K562 treated with DMSO at 1 percent for 4 hours (cell line): ENCODE results near the gene ANKH. TPM values are rescaled to one million over a fixed set of nuclear protein-coding genes. Genes with fewer than 3 reads are reported as not detected.

Experiments used
- total RNA-seq: library from RNA; unstranded; fragments of 300-600 nt; gene quantifications from 2 replicates; pipeline ENCODE4 v1.2.3, GENCODE V29; 2022; ENCODE audit not compliant: insufficient read depth

Gene ANKH
- 3.9 and 5.7 TPM in 2 replicates for total RNA-seq

DNA sequence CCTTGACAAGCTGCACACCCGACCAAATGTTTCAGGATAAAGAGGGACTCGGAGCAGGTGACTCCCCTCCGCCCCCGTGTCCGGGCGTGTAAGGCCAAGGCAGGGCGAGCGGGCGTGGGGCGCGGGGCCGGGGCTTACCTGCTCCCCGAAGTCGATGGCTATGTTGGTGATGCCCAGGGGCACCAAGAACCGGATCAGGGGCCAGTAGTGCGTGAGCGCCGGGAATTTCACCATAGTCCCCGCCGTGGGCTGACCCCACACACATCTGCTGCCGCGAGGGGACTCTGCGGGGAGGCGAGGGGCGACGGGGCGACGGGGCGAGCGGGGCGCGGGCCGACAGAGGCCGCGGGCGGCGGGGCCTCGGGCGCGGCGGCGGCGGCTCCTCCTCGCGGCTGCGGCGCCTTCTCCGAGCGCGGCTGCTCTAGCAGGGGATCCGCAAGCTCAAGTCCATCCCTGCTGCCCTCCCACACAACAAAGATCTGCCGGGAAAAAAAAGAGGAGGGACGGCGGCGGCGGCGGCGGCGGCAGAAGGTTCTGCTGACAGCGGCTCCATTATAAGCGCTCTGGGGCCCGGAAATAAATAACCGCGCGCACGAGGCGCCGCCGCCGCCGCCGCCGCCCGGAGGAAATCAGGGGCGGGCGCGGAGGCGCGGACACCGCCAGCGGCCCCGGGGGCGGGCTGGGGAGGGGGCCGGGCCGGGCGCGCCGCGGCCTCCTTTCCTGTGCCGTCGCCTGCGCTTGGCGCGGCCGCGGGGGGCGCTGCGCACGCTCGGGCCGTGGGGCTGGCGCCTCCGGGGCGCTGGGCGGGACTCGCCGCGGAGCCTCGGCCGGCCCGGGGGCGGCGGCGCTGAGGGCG, at the start of gene ANKH:
ANKH (minus strand) TSS at position 565 of the 856 bp plus-strand sequence; CDS start at position 234, 331 bp downstream.

GRCh38 chr5:14664270-14665100, 207.1 kb downstream of the ANKH start, which contains the start of gene OTULIN:
Gene OTULIN (plus strand): TSS chr5:14664718. CDS start chr5:14664826, 108 bp downstream.

Other genes starting within 250 kb of the ANKH start
- 7.3 and 8.6 TPM in 2 replicates for gene OTULIN, start 207.1 kb downstream of the ANKH start, total RNA-seq